Hepatic stellate cell (primary cell): ENCODE results near the gene SLFN14.
"Not testable (repeated sequence)": the region's sequence is repeated elsewhere in the genome, so short reads cannot be mapped to it uniquely, and the experiment has no call there.

Source experiments
- DNase-seq: peaks from one replicate; pipeline ENCODE4 v3.0.0; 2011; ENCODE audit warnings: low spot score

The SLFN14 gene

GRCh38 chr17:35521654-35522256 is 38.9 kb downstream of the SLFN14 start:
- not testable (repeated sequence) for DNase-seq

GRCh38 chr17:35521150-35521549 is 39.5 kb downstream of the SLFN14 start:
- DNase-seq, result no peak

GRCh38 chr17:35519906-35520442 is 40.6 kb downstream of the SLFN14 start:
- DNase-seq, result no peak

GRCh38 chr17:35519439-35519838 is 41.2 kb downstream of the SLFN14 start:
- DNase-seq, result no peak

GRCh38 chr17:35518431-35518830 is 42.2 kb downstream of the SLFN14 start:
- DNase-seq, result not testable (repeated sequence)

GRCh38 chr17:35515027-35515426 is 45.6 kb downstream of the SLFN14 start:
- DNase-seq, result no peak

- DNase-seq, result no peak
Observed at GRCh38 chr17:35514564-35514963, 46.1 kb downstream of the SLFN14 start.
